Peyer's patch (tissue), 4 donors: ENCODE data around the gene EBLN2.

Experiments used
- POLR2A ChIP-seq, 2 donors: fragments of 450-650 bp; IDR thresholded peaks; one replicate each; pipeline ENCODE4 v1.5.1; 2017; ENCODE audit warnings: antibody characterized with exemption in 2 of 2, mild to moderate bottlenecking in 2 of 2, moderate library complexity in 2 of 2
- TF ChIP-seq, protein P1 (sequence below), 6 experiments: fragments of 450-650 bp in 4 of 6; fragments of 200-600 bp in 2 of 6; sonication (generic) in 1 of 6; IDR thresholded peaks; one replicate each; pipeline ENCODE4 v1.5.1; 2017 to 2019; ENCODE audit warnings: antibody characterized with exemption in 6 of 6, mild to moderate bottlenecking in 3 of 6, moderate library complexity in 1 of 6

DNA sequence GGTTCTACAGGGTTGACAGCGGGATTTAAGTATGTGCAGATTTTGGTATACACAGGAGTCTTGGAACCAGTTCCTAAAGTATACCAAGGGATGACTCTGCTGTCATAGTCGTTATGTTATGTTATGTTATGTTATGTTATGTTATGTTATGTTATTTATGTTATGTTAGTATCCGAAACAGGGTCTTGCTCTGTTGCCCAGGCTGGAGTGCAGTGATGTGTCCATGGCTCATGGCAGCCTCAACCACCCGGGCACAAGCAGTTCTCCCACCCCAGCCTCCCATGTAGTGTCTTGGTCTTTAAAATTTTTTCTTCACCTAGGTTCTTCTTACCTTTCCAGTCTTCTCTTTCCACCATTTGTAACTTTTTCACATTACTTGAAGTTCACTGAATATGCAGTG is 43.2 kb upstream of the EBLN2 start:
- TF ChIP-seq, protein P1, sequence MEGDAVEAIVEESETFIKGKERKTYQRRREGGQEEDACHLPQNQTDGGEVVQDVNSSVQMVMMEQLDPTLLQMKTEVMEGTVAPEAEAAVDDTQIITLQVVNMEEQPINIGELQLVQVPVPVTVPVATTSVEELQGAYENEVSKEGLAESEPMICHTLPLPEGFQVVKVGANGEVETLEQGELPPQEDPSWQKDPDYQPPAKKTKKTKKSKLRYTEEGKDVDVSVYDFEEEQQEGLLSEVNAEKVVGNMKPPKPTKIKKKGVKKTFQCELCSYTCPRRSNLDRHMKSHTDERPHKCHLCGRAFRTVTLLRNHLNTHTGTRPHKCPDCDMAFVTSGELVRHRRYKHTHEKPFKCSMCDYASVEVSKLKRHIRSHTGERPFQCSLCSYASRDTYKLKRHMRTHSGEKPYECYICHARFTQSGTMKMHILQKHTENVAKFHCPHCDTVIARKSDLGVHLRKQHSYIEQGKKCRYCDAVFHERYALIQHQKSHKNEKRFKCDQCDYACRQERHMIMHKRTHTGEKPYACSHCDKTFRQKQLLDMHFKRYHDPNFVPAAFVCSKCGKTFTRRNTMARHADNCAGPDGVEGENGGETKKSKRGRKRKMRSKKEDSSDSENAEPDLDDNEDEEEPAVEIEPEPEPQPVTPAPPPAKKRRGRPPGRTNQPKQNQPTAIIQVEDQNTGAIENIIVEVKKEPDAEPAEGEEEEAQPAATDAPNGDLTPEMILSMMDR (IDR thresholded peaks at IDR 0.05) = no peak
- no peak for TF ChIP-seq POLR2A (IDR thresholded peaks at IDR 0.05)
